ENCODE results near the gene CLHC1.

Gene CLHC1

DNA sequence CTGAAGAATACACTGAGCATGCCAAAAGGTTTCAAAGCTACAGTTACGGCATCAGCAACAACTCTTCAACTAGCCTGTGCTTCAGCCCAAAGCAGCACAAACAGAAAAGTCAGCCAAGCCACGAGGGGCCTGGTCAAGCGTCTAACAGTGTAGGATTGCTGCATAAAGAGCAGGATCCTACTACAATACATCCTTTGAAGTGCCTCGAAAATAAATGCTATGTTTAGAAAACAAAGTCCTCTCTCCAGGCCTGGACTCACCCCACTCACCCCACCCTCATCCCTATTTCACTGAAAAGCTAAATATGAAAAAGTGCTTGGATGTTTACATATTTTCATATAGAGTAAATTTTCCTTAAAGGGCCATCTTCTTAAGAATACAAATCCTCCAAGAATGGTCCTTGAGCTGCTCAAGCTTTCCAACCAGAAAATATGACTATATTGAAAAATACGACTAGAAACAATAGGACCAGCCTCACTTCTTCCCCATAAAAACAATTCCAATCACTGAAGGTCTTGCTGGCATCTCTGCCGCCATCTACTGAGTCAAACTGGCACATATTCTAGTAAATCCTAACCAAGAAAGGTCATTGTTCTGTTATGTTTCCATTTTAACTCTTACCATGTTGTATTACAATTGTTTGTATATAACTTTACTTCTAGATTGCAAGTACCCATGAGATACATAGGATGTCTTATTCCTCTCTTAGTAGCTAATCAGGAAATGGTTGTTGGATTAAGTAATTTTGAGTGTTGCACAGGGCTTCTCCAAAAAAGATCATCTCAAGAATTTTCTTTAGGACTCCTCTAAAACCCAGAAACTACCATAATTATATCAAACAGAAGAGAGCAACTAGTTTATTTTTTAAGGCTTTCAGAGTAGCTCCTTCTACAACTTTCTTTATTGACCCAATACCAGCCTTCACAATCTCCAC lies 63.6 kb downstream of the CLHC1 start:
- Mint-ChIP-seq H3K4me3 (no peak overlapping the region), H3K27me3 (ENCODE audit: low read depth) (no peaks in the 10 kb centered on the region), H3K27ac (no peak overlapping the region), H3K4me1 (ENCODE audit: low read depth) (peaks cover 3% of the 10 kb centered on the region), H3K9me3 (no peaks in the 10 kb centered on the region), H3K36me3 (ENCODE audit: low read depth) (no peaks in the 10 kb centered on the region)

DNA sequence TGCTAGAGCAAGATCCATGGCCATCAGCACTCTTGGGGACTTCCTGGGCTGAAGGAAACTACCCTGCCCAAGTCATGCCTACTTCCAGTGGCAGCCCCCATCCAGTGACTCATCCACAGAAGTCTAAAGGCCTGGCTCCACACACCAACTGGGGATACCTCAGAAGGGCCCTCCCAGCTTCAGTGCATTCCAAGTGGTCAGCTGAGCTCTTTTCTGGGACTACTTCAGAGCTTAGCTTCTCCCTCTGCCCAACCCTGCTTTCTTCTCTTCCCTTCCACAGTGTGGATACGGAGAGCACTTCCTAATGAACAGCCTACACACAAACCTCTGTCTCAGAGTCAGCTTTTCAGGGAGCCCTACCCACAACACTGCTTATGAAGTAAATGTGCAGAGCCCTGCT lies 66.5 kb downstream of the CLHC1 start:
- H3K27ac Mint-ChIP-seq: no peak overlapping the region
- H3K4me1 Mint-ChIP-seq (ENCODE audit: low read depth): peaks cover 3% of the 10 kb centered on the region
- no peaks in the 10 kb centered on the region for H3K9me3 Mint-ChIP-seq
- H3K36me3 Mint-ChIP-seq (ENCODE audit: low read depth): no peaks in the 10 kb centered on the region
- no peak overlapping the region for H3K4me3 Mint-ChIP-seq
- no peaks in the 10 kb centered on the region for H3K27me3 Mint-ChIP-seq (ENCODE audit: low read depth)

DNA sequence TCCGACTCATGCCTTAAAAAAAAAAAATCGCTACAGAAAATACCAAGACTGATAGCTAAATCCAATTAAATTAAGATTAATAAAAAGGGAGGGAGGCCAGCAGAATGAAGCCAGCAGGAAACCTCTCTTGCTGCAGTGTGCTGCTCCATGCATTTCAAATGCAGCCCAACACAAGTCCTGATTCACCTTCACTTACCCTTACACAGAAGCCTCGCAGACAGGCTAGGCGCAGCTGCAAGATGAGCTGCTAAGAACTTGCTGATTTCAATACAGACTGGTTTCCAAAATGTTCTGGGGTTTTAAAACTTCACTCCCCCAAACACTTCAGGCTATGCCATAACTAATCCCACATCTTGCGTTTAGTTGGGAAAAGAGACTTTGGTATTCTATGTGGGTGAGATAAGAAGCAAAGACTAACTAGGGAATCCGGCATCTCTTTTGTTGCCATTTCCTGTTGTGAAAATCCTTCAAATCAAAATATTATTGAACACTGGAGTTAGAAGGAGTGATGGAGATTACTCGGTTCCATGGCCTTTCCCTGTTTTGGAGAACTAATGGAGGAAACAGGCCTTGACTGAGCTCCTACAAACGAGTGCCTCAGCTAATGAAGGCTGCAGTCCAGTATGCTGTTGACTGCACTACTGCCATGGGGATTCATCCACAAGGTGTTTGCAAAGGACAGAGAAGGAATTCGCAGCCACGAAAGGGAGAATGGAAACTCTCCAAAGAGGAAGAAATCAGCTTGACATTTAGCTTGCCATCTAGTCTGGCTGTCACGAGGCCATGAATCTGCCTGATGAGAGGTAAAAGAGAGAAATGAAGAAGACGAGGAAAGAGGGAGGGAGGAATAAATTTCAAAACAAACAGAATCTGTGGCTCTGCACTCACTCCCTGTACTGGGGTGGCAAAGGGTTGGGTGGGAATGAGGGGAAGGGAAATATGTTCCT lies 67.3 kb downstream of the CLHC1 start:
- Mint-ChIP-seq H3K9me3 (no peaks in the 10 kb centered on the region), H3K27me3 (ENCODE audit: low read depth) (no peaks in the 10 kb centered on the region), H3K4me3 (no peak overlapping the region), H3K36me3 (ENCODE audit: low read depth) (no peaks in the 10 kb centered on the region), H3K4me1 (ENCODE audit: low read depth) (peaks cover 3% of the 10 kb centered on the region), H3K27ac (no peak overlapping the region)

DNA sequence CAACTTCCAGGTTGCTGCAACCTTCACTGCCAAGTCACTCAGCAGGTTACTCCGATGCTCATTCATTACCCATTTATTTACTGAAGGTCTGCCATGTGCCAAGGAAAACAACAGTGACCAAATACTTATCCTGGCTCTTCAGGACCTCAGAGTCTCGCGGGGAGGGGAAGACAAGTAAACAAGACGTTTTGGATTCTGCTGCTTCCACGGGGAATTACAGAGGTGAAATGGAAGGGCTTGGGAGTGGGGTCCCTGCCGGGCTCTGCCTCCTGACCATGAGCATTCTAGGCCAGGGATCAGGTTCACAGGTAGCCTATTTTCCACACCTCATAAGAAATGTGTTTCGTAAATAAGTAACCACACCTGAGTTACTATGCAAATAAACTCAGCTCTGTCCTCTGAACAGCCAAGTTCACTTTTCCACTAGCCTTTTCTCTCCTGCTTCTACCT lies 68.1 kb downstream of the CLHC1 start:
- no peak overlapping the region for H3K4me3 Mint-ChIP-seq
- no peaks in the 10 kb centered on the region for H3K36me3 Mint-ChIP-seq (ENCODE audit: low read depth)
- H3K9me3 Mint-ChIP-seq: no peaks in the 10 kb centered on the region
- H3K27ac Mint-ChIP-seq: no peak overlapping the region
- H3K27me3 Mint-ChIP-seq (ENCODE audit: low read depth): no peaks in the 10 kb centered on the region
- H3K4me1 Mint-ChIP-seq (ENCODE audit: low read depth): peaks cover 3% of the 10 kb centered on the region

DNA sequence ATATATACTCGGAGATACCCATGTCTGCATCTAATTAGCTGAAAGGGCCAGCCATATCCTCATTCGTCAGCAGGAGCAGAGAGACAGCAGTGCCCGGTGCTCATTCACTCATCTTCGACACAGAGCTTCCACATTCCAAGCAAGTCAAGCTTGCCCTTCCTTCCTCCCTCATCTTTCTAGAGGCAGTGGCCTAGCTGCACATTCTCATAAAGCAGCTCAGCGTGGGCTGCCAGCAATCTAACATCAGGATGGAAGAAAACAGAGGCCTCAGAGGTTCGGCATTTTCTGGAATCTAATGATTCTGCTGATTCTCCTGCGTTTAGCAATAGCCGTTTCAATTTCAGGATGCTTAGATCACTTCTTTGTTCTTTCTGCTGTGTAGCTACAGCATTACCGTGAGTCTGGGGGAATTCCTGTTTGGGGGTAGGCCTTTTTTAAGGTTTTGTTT lies 68.8 kb downstream of the CLHC1 start:
- no peaks in the 10 kb centered on the region for H3K9me3 Mint-ChIP-seq
- H3K36me3 Mint-ChIP-seq (ENCODE audit: low read depth): no peaks in the 10 kb centered on the region
- no peaks in the 10 kb centered on the region for H3K27me3 Mint-ChIP-seq (ENCODE audit: low read depth)
- H3K4me3 Mint-ChIP-seq: no peak overlapping the region
- H3K4me1 Mint-ChIP-seq (ENCODE audit: low read depth): no peaks in the 10 kb centered on the region
- H3K27ac Mint-ChIP-seq: no peak overlapping the region

DNA sequence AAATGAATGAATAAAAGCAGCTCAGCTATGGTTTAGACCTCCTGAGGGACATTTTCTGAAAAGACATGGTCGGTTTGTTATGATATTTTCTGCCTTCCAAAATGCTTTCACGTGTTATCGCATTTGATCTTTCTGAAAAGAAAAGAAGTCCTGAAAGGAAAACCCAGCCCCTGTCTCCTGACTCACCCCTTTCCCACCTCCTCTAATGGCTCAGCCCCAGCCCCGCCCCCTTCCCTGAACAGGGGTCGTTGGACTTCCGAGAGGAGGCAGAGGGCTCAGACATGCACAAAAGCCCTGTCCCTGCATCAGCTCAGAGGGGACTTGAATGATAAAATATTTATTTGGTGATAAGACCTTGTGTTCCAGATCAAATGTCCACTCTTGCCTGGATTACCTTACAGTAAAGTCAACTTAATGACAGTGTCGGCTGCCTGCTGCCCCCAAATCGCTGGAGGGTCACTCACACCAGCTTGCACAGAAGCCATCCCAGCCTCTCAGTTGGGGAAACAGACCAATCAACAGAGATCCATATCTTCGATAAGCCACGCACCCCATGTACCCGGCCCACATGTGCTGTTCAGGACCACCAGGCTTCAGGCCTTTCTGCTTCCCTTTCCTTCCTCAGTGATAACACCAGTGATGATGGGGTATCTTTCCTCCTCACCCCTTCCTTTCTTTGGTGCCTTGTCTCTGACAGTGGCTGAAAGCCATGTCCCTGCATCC lies 69.6 kb downstream of the CLHC1 start:
- Mint-ChIP-seq H3K27ac (no peak overlapping the region), H3K4me1 (ENCODE audit: low read depth) (peaks cover 4% of the 10 kb centered on the region), H3K9me3 (no peaks in the 10 kb centered on the region), H3K4me3 (no peak overlapping the region), H3K36me3 (ENCODE audit: low read depth) (no peaks in the 10 kb centered on the region), H3K27me3 (ENCODE audit: low read depth) (no peaks in the 10 kb centered on the region)

DNA sequence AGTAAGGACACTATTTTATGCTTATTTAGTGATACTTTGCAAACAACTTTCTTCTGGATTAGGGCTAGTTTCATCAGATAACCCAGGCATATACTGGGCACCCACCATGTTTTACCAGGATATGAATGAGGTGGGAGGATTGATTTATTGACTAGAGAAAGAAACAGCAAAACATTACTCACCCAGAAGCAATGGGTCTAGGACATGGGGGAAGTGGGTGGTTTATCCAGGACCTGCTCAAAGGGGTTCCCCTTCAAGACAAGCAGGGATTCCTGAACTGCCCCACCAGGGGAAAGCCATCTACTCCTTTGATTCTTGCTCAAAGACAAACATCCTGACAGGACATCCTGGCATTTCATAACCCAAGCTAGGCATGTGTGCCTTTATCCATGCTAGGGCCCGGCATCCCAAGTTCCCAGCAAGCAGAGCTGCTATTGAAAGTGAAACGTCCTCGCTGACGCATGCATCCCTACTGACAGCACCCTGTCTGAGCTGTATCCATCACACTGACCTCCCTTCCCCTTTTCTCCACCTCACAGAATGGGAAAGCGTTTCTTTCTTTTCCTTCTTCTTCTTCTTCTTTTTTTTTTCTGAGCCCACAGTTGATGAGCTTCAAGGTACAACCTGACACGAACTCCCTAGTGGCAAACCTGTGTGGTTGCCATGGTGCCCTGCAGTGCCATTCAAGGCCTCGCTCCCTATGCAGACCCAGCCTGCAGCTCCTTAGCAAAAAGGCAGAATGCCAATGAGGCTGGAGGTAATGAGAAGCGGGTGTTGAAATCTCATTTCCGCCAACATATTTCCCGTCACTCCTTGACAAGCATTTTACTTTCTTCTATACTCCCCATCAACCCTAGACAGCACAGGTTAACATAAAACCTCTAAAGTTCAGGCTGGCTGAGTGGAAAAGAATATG lies 70.5 kb downstream of the CLHC1 start:
- Mint-ChIP-seq H3K36me3 (ENCODE audit: low read depth) (no peaks in the 10 kb centered on the region), H3K27me3 (ENCODE audit: low read depth) (no peaks in the 10 kb centered on the region), H3K4me3 (no peak overlapping the region), H3K4me1 (ENCODE audit: low read depth) (peaks cover 9% of the 10 kb centered on the region), H3K27ac (no peak overlapping the region), H3K9me3 (no peaks in the 10 kb centered on the region)

DNA sequence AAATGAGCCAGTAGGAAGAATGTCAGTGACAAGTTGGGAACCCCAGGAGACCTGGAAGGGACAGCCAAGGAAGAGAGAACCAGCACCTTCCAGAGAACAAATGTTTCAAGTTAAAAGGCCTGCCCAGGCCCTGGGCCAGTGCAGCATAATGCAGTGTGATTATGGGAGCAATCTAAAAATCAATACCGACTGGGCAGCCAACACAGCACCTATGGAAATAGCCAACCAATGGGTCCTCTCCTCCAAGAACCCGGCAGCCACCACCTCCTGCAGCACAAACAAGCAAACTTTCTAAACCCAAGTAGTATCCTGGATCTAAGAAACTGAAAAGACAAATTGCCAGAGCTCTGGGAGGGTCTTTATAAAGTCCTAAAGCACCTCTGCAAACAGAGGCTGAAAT lies 71.7 kb downstream of the CLHC1 start:
- no peaks in the 10 kb centered on the region for H3K36me3 Mint-ChIP-seq (ENCODE audit: low read depth)
- H3K27ac Mint-ChIP-seq: no peak overlapping the region
- no peak overlapping the region for H3K4me3 Mint-ChIP-seq
- H3K9me3 Mint-ChIP-seq: no peaks in the 10 kb centered on the region
- no peaks in the 10 kb centered on the region for H3K27me3 Mint-ChIP-seq (ENCODE audit: low read depth)
- H3K4me1 Mint-ChIP-seq (ENCODE audit: low read depth): peaks cover 9% of the 10 kb centered on the region

DNA sequence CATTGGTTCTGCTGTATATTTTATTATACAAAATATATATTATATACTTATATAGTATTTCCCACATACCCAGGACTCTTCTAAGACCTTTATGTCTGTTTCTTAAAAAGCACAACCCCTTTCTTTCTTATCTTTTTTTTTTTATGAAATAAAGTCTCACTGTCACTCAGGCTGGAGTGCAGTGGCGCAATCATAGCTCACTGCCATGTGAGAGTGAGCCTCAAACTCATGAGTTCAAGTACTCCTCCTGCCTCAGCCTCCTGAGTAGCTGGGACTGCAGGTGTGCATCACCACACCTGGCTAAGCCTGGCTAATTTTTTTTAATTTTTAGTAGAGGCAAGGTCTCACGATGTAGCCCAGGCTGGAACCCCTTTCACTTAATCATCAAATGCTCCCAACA lies 72.3 kb downstream of the CLHC1 start:
- Mint-ChIP-seq H3K4me3 (no peak overlapping the region), H3K36me3 (ENCODE audit: low read depth) (no peaks in the 10 kb centered on the region), H3K4me1 (ENCODE audit: low read depth) (peaks cover 9% of the 10 kb centered on the region), H3K27ac (no peak overlapping the region), H3K27me3 (ENCODE audit: low read depth) (no peaks in the 10 kb centered on the region), H3K9me3 (no peaks in the 10 kb centered on the region)

DNA sequence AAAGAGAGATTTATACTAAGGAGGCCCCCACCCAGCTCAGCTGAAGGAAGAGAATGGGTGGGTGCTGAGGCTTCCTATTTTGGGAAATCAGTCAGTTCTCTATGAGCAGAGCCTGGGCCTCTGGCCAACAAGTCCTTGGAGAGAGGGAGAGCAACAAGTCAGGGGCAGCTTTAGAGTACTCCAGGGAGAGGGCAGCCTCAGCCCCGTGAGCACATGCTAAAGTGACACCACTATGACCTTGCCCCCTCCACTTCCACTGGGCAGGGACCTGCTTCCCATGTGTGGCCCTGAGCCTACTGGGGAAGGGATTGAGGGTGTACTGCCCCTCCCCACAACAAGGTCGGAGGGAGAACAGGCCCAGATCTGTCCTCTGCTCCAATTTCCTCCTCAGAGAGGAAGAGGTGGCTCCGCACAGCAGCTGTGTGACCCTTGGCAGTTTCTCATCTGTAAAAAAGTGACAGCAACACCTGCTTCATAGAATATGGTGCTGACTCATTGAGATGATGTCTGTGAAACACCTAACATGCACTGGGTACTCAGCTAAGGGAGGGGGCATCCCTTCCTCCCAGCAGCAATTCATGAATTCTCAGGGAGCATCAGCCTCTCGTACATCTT lies 72.9 kb downstream of the CLHC1 start:
- H3K27ac Mint-ChIP-seq: no peak overlapping the region
- H3K4me1 Mint-ChIP-seq (ENCODE audit: low read depth): peaks cover 9% of the 10 kb centered on the region
- no peaks in the 10 kb centered on the region for H3K27me3 Mint-ChIP-seq (ENCODE audit: low read depth)
- no peak overlapping the region for H3K4me3 Mint-ChIP-seq
- H3K9me3 Mint-ChIP-seq: no peaks in the 10 kb centered on the region
- no peaks in the 10 kb centered on the region for H3K36me3 Mint-ChIP-seq (ENCODE audit: low read depth)

DNA sequence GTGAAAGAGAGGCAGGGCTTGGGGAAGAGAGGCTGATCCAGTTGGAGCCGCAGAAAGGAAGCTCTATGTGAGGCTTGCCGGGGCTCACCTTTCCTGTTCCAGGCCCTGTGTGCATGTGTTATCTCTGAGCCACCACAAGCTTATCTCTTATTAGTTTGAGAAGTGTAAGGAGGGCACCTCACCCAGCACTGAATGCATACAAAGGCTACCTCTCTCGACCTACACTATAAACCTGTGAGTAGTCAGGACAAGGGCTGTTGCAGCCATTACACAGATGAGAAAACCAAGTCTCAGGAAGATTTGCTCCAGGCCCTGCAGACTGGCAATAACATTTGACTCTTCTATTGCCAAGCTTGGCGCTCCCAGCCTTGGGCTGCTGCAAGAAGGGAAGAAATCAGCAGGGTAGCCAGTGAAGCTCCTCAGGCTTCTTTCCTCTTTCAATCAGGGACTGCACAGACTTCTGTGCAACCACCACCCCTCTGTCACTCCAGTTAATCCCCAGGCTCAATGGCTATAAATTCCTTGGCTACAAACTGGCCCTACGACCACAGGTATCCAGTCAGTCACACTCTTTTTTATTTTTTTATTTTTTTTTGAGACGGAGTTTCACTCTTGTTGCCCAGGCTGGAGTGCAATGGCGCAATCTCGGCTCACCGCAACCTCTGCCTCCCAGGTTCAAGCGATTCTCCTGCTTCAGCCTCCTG lies 73.8 kb downstream of the CLHC1 start:
- Mint-ChIP-seq H3K9me3 (no peaks in the 10 kb centered on the region), H3K27ac (no peak overlapping the region), H3K4me1 (ENCODE audit: low read depth) (peaks cover 9% of the 10 kb centered on the region)

DNA sequence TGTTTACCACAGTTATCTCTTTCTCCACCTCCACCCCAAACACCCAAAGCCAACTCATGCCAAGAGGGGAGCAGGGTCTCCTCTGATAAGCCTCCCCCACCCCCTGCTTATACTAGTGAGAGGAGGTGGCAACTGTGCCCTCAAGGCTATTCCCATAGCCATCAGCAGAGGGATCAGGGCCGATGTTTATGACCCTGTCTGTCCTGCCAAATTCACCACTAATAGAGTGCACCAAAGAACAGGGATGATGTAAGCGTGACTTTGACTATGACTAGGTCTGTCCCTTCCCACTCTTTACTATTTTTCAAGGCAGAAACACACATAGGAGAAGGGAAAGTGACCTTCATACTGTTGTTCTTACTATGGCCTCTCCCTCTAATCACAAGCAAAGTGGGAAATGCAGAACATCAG lies 74.6 kb downstream of the CLHC1 start:
- H3K9me3 Mint-ChIP-seq: no peaks in the 10 kb centered on the region
- no peaks in the 10 kb centered on the region for H3K27me3 Mint-ChIP-seq (ENCODE audit: low read depth)
- H3K36me3 Mint-ChIP-seq (ENCODE audit: low read depth): no peaks in the 10 kb centered on the region
- peaks cover 12% of the 10 kb centered on the region for H3K4me1 Mint-ChIP-seq (ENCODE audit: low read depth)
- no peak overlapping the region for H3K4me3 Mint-ChIP-seq
- H3K27ac Mint-ChIP-seq: no peak overlapping the region

More for the DNA sequence above, 73.8 kb downstream of the CLHC1 start:
- Mint-ChIP-seq H3K4me3 (no peak overlapping the region), H3K36me3 (ENCODE audit: low read depth) (no peaks in the 10 kb centered on the region), H3K27me3 (ENCODE audit: low read depth) (no peaks in the 10 kb centered on the region)

DNA sequence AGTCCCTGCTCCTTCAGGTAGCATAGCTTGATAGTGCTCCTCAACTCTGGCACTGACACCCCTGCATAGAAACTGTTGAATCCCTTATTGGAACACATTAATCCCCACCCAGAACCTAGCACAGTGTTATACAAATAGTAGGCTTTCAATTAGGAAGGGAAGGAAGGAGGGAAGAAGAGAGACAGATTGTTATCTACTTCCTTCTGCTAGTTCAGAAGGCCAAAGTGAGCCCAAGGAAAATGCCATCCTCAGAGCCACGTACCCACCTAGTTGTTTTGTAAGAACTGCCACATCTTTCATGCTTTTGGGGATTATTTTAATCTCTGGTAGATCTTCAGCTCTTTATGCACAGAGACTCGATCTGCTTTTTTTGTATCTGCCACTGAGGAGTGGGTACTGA lies 75.1 kb downstream of the CLHC1 start:
- H3K36me3 Mint-ChIP-seq (ENCODE audit: low read depth): no peaks in the 10 kb centered on the region
- H3K27ac Mint-ChIP-seq: no peak overlapping the region
- no peaks in the 10 kb centered on the region for H3K9me3 Mint-ChIP-seq
- H3K27me3 Mint-ChIP-seq (ENCODE audit: low read depth): no peaks in the 10 kb centered on the region
- H3K4me1 Mint-ChIP-seq (ENCODE audit: low read depth): peaks cover 12% of the 10 kb centered on the region
- no peak overlapping the region for H3K4me3 Mint-ChIP-seq
